TTC549 (cell line): Measurements from ENCODE around the gene TGM5.
A peak's percentile ranks its signal among the peaks of the same experiment; 100 is the strongest.

ENCODE experiments used
- FAIRE-seq: peaks from 2 replicates; lab custom pipeline; 2012; peaks lifted over from hg19 to GRCh38; lab: Jason Lieb, UNC

Gene TGM5

DNA sequence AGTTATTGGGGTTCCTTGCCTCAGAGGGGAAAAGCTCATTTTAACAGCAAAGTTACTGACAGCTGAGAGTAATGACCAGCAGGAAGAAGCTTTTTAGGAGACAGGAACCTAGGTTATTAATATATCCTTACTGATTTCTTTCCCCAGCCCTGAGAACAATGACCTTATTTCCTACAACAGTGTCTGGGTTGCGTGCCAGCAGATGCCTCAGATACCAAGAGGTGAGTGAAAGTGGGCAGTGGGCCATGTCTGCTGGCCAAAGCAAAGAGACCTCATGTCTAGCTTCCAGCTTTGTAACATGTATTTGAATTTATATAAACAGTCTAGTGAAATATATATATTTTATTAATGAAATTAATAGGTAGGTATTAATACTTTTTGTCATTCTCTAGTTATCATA, 76.5 kb downstream of the TGM5 start:
- FAIRE-seq, result no peak

DNA sequence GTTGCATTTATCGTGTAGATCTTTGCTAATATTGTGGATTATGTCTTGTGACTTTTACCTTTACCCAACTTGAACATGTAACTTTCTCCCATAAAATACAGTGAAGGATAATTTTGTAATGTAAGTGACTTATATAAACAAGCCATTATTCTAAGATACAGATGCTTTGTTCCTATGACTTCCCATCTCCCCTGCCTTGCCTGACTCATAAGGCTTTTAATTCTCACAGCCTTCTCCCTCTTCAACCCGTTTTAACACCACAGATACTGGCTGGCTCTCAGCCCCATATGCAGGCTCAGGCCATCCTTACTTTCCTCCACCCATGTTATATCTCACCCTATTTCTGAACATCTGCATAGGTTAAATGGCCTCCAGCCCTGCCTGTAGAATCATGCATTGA, 77.4 kb downstream of the TGM5 start:
- FAIRE-seq, result no peak

DNA sequence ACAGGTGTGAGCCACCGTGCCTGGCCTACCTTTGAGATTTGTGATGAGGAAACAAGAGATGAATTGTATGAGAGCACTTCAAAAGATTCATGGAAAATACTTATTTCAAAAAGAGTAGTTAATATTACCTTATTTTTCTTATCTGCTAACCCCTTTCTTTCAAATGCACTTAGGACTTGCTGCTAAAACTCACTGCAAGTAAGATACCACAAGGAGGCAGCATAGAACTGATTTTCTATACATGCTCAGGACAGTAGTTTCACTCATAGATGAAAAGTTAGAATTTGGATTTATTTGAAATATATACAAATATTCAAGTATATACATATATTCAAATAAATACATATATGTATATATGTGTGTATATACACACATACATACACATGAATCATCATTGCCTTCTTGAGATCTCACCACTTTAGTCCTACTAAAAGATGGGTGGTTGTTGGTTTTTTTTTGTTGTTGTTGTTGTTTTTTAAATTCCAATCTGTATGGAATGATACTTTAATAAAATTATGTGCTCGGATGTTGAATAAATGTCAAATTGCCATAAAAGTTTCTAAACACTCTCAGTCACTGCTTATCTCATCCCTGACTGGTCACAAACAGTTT, 79.1 kb downstream of the TGM5 start:
- FAIRE-seq, result peak; percentile 89

DNA sequence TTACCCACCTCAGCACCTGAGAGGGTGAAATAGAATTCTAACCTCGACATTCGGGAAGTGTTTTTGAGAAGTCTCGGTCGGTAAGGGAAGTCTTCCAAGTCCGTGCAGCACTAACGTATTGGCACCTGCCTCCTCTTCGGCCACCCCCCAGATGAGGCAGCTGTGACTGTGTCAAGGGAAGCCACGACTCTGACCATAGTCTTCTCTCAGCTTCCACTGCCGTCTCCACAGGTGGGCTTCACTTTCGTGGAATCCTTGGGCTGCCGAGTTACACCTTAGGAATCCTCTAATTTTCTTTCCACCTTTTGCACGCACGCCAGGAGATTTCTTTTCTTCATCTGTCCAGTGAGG, 80.8 kb downstream of the TGM5 start:
- no peak for FAIRE-seq

DNA sequence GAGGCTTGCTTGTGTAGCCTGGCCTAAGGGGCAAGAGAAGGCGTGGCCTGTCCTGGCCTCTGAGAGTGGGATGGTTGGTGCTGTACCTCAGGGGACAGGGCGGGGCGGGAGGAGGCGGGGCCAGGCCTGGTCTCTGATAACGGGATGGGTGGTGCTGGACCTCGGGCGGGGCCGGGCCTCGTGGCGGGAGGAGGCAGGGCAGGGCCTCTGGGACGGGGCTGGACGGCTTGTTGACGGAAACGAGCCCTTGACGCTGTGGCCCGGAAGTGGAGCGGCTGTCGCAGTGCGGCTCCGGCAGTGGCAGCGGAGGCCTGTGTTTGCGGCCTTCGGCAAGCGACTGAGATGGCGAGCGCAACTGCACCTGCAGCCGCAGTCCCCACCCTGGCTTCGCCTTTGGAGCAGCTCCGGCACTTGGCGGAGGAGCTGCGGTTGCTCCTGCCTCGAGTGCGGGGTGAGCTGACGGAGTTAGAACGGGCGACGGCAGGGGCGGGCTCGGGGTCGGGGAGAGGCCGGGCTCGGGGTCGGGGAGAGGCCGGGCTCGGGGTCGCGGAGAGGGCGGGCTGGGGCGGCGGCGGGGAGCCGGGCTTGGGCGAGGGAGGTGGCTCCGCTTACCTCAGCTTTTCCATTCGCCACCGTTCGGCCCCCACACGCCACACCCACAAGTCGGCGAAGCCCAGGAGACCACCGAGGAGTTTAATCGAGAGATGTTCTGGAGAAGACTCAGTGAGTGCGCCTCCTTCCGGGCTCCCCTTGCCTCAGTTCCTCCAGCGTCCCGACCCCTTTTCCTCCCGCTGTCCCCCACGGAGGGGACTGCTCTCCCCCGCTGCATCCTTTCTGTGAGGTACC, 81.3 kb downstream of the TGM5 start, which contains the start of gene CCNDBP1:
Gene CCNDBP1, plus strand, starts transcription at position 247 of the 846 bp plus-strand sequence. Its CDS starts 96 bp downstream, at position 343.
- peak; percentile 68 for FAIRE-seq

DNA sequence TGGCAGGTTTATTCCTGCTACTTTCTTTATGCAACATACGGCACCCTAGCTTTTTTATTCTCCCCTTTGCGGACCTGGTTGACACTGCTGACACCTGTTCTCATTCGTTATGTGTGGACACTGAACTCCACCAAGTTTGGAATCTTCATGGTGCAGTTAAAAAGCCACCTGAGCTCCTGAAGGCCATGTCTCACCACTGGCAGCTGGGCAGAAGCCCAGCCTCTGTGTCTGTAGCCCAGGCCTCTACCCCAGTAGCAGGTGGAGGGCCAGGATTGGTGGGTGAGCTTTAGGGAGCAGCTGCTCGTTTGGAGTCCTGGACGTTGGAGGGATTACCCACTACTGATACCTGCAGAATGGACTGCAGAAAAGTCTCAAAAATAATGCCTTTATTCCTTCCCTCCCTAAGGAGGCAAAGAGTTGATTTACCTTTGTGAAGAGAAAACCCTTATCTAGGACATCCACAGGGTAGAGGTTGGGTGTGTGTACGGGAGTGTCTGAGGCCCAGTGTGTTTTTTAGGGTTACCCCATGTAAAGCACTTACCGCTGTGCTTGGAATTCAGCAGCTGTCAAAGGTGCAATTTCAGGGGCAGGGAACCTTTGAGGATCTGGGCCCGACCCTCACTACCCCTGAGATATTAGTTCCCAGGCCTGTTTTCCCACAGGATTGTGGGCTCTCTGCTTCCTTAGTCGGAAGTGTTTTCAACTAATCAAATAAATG, 82.2 kb downstream of the TGM5 start:
- FAIRE-seq, result no peak

DNA sequence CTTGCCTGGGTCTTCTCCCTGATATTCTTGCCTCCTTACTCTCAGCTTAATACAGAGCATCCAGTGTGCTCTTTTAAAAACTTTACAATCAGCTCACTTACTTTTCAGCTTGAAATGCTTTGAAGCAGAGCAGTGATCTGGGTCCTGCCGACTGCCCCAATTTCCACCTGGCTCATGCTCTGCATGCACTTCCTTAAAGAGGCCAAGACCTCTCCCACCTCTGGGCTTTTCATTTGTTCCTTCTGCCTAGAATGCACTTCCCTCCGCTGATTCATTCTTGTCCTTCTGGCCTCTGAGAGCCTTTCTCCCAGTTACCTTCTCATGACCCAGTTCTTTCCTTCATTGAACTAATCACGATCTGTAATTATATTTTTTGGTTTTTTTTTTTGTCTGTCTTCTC, 83.5 kb downstream of the TGM5 start:
- no peak for FAIRE-seq
